Epithelial cell of proximal tubule (primary cell): ENCODE data around the gene SEMA3G. TPM values are rescaled to one million over a fixed set of nuclear protein-coding genes. Genes with fewer than 3 reads are reported as not detected.

Experiments used
- DNase-seq: peaks from one replicate; pipeline ENCODE4 v3.0.0-alpha.2; 2011; ENCODE audit warnings: low read depth
- H3K4me3 ChIP-seq: 2 replicates; pipeline ENCODE4 v1.5.1; 2011; ENCODE audit warnings: low read depth, mild to moderate bottlenecking, low read length
- CTCF ChIP-seq: conservative IDR thresholded peaks from 2 replicates; pipeline ENCODE4 v1.5.1; 2012; ENCODE audit warnings: low read depth, mild to moderate bottlenecking, low read length
- total RNA-seq: library from RNA; depleted of rRNA; stranded (reverse); fragments of >200 nt; gene quantifications from 2 replicates; pipeline ENCODE4 v1.2.3, GENCODE V29; 2015

The SEMA3G gene
- total RNA-seq, 1 donor from 2014 or later: 5.1 TPM

- DNase-seq: no peak
These were observed 22.2 kb downstream of the SEMA3G start for GRCh38 chr3:52422669-52423068.

DNA sequence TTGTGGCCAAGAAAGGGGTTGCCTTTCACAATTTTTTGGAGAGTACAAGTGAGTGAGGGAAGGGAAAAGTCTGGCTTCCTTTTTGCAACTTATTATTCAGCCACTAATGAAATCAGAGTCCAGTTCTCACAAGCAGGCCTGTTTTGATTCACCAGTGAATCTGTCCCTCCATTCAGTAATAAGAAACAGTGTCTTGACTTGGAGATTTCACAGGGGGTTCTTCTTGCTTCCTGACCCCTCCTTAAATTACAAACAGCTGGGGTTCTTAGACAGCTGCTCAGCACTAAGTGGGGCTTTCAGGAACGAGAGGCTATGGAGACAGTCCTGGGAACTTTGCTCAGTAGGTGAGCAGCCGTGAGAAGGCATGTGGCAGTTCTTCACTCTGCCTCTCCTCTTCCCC lies 24.5 kb downstream of the SEMA3G start:
- H3K4me3 ChIP-seq: no peak overlapping the region
- no peak for DNase-seq
- no peak for TF ChIP-seq CTCF

More at GRCh38 chr3:52422669-52423068, 22.2 kb downstream of the SEMA3G start:
- no peak for TF ChIP-seq CTCF
- no peak overlapping the region for H3K4me3 ChIP-seq

GRCh38 chr3:52415800-52416199 lies 29.1 kb downstream of the SEMA3G start:
- no peak for DNase-seq
- no peak for TF ChIP-seq CTCF
- H3K4me3 ChIP-seq: no peak overlapping the region

DNA sequence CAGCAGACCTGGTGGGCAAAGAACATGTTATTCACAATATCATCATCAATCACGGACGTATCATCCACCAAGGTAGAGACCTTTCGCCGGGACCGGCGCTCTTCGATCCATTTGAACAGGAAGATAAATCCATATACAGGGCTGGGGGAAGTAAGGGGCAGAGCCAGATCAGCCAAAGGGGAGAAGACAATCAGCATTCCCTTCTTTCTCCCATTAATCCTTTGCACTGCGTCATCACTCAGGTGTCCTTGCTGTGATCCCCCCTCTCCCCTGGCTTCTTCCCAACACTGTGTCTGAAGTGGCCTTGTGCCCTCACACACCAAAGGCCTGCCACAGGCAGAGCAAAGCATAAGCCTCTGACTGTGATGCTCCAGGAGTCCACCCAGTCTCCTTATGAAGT lies 36.4 kb downstream of the SEMA3G start:
- DNase-seq: no peak
- H3K4me3 ChIP-seq: peak overlapping the region; percentile 98
- no peak for TF ChIP-seq CTCF

DNA sequence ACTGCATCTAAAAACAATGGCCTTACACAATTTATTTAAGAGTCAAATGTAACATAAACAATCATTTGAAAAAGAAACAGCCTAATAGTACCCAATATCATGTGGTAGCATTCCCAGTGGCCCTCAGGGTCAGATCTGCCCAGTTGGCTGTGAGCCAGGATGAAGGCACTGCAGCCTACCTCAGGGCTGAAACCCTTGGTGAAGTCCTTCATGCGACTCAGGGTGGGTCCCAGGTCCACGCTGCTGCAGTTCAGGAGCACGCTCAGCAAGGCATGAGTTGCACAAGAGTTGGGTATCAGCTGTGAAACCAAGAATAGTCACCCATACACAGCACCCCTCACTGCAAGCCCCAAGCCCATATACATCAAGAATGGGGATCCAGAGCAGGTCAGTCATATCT lies 37.1 kb downstream of the SEMA3G start:
- DNase-seq: no peak
- H3K4me3 ChIP-seq: no peak overlapping the region
- no peak for TF ChIP-seq CTCF

DNA sequence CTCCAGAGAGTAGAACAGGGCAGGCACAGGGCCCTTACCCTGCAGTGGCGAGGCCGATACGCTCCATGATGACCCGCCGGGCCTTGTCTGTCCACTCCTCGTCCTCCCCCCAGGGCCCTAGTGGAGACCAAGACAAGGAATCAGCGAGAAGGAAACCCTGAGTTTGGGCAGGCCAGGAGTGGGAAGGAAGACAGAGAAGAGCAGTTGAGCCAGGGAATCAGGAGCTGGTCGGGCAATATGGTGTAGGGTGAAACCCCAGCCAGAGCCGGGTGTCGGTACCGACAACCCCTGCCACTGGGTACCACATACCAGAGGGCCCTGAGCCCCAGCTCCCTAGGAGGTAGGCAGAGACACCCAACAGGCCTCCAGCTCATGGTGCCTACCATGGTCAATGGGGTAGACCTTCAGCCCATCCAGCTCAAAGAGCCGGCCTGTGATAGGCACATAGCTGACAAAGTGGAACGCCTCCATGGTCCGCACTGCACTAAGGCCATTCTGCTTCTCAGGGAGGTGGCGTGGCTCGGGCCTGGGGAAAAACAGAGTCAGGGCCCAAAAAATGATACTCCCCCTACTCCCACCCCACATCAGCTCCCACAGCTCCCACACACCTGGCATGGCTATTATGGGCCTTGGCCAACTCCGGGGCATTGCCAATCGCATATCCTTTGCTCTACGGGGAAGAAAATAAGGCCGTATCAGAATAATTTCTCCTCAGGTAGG lies 38.0 kb downstream of the SEMA3G start:
- DNase-seq: no peak
- TF ChIP-seq CTCF: no peak
- H3K4me3 ChIP-seq: no peak overlapping the region

- TF ChIP-seq CTCF: no peak
- H3K4me3 ChIP-seq: no peak overlapping the region
- DNase-seq: no peak
These were observed 38.7 kb downstream of the SEMA3G start for GRCh38 chr3:52406231-52406661.
